Frontal cortex (tissue), 4 donors: Measurements from ENCODE around the gene SCN4A. TPM values are rescaled to one million over a fixed set of nuclear protein-coding genes. Genes with fewer than 3 reads are reported as not detected.
"Not testable (repeated sequence)": the region's sequence is repeated elsewhere in the genome, so short reads cannot be mapped to it uniquely, and the experiment has no call there.

Experiments
- DNase-seq, 2 donors: peaks; one replicate each; pipeline ENCODE4 v3.0.0; 2012; ENCODE audit warnings: low spot score in 2 of 2
- FAIRE-seq: peaks from 2 replicates; lab custom pipeline; 2012; peaks lifted over from hg19 to GRCh38; lab: Jason Lieb, UNC
- total RNA-seq: library from RNA; depleted of rRNA; stranded (reverse); fragments of >200 nt; gene quantifications from one replicate; pipeline ENCODE4 v1.2.3, GENCODE V29; 2014
- donor health status: control.
- donor health status: control.
- donor health status: control.

The SCN4A gene
- total RNA-seq, 1 donor from 2014 or later: not detected

- no peak for DNase-seq
- no peak for FAIRE-seq
Measured at GRCh38 chr17:63987221-63988126, 14.8 kb upstream of the SCN4A start.

- no peak for FAIRE-seq
- no peak for DNase-seq
Measured at GRCh38 chr17:63986821-63987220, 14.1 kb upstream of the SCN4A start.

- no peak for DNase-seq
- FAIRE-seq: no peak
Measured at GRCh38 chr17:63985387-63986140, 12.8 kb upstream of the SCN4A start.

GRCh38 chr17:63984651-63985386, 12.1 kb upstream of the SCN4A start:
- no peak for FAIRE-seq
- no peak for DNase-seq

GRCh38 chr17:63984236-63984635, 11.5 kb upstream of the SCN4A start:
- no peak for FAIRE-seq
- DNase-seq: no peak

- FAIRE-seq (no peak), DNase-seq (no peak)
Measured at GRCh38 chr17:63983320-63983719, 10.6 kb upstream of the SCN4A start.

GRCh38 chr17:63982641-63983040, 9.9 kb upstream of the SCN4A start:
- not testable (repeated sequence) for DNase-seq, FAIRE-seq

GRCh38 chr17:63978272-63979200, 5.8 kb upstream of the SCN4A start:
- FAIRE-seq: no peak
- no peak for DNase-seq

GRCh38 chr17:63976702-63977101, 4.0 kb upstream of the SCN4A start:
- DNase-seq: no peak
- FAIRE-seq: no peak

GRCh38 chr17:63975541-63976092, 2.9 kb upstream of the SCN4A start:
- DNase-seq (no peak), FAIRE-seq (no peak)

- FAIRE-seq: no peak
- DNase-seq: no peak
Measured at GRCh38 chr17:63974594-63975192, 2.0 kb upstream of the SCN4A start.

GRCh38 chr17:63973930-63974593, 1.3 kb upstream of the SCN4A start:
- FAIRE-seq (no peak), DNase-seq (no peak)

GRCh38 chr17:63973247-63973646, 529 bp upstream of the SCN4A start:
- no peak for DNase-seq
- no peak for FAIRE-seq

- DNase-seq (no peak), FAIRE-seq (no peak)
Measured at GRCh38 chr17:63969278-63969677, 3.4 kb downstream of the SCN4A start.

- no peak for FAIRE-seq
- DNase-seq: no peak
Measured at GRCh38 chr17:63967953-63968352, 4.8 kb downstream of the SCN4A start.

- no peak for FAIRE-seq
Measured at GRCh38 chr17:63966646-63967264, 6.0 kb downstream of the SCN4A start.

GRCh38 chr17:63963123-63963522, 9.6 kb downstream of the SCN4A start:
- DNase-seq (no peak), FAIRE-seq (no peak)

More at GRCh38 chr17:63966646-63967264, 6.0 kb downstream of the SCN4A start:
- no peak for DNase-seq

GRCh38 chr17:63962298-63962744, 10.4 kb downstream of the SCN4A start:
- no peak for FAIRE-seq
- no peak for DNase-seq
